ENCODE results near the gene PTGS1. TPM values are rescaled to one million over a fixed set of nuclear protein-coding genes. Genes with fewer than 3 reads are reported as not detected.

The PTGS1 gene
- total and polyA plus RNA-seq, 2 of the 13 experiments (the other 11 are each of a cell fraction or from before 2014, with no cell fraction given): 0.07 to 0.08 TPM

GRCh38 chr9:122348791-122349190 lies 22.0 kb upstream of the PTGS1 start:
- CTCF ChIA-PET (ENCODE audit: low intra/inter-chr PET ratio, low total read pairs): interaction anchor here (1.2 to 6.5 kb wide), 2 partner anchors 225 to 250 kb away, joined by 4 to 95 read pairs; no protein-coding TSS in a partner anchor
- H3K4me2 ChIP-seq (ENCODE audit: low read depth, low read length): peak overlapping the region; percentile 96
- H3K4me3 ChIP-seq (replicated peaks in 1 of 3; ENCODE audit: insufficient read depth in 1 of 3, low read depth in 2 of 3, low read length in 3 of 3): no peak overlapping the region
- DNase-seq (ENCODE audit: low spot score): peak; percentile 75
- H3K9me3 ChIP-seq (ENCODE audit: low read length): no peaks in the 10 kb centered on the region
- in situ Hi-C loops (cut with HindIII; ENCODE audit: extremely low pct_ligation_motif_present, low pct_unique_long_range_greater_than_20kb): loop anchor here (5.0 kb wide), 2 partner anchors 226 to 251 kb away; no protein-coding TSS in a partner anchor
- no peak overlapping the region for H2AFZ ChIP-seq (ENCODE audit: low read length)
- ATAC-seq: no peak
- no peak overlapping the region for H3K9ac ChIP-seq (ENCODE audit: insufficient read depth, low read depth, low read length)
- H3K27me3 ChIP-seq (ENCODE audit: control insufficient read depth in 1 of 2, insufficient read depth in 2 of 2, low read length in 2 of 2): peaks cover 0 to 5% of the 10 kb centered on the region in 2 experiments; a peak in 1 of 5 replicates
- H4K20me1 ChIP-seq (ENCODE audit: insufficient read depth, low read length): no peaks in the 10 kb centered on the region
- H3K27ac ChIP-seq (ENCODE audit: extremely low read length, insufficient read depth, low read length): no peak overlapping the region
- BruUV-seq (replicated peaks): no TSS peak
- FAIRE-seq: peak; percentile 82
- no peaks in the 10 kb centered on the region for H3K36me3 ChIP-seq (replicated peaks in 1 of 2; ENCODE audit: control insufficient read depth in 1 of 2, insufficient read depth in 2 of 2, low read length in 2 of 2)
- H3K4me1 ChIP-seq (ENCODE audit: insufficient read depth, low read length): peaks cover 28% of the 10 kb centered on the region
- intact Hi-C loops (cut with micrococcal nuclease; ENCODE audit: unreplicated experiment): loop anchor here (5.0 kb wide), 1 partner anchor 81 kb away; no protein-coding TSS in a partner anchor
- WGBS (ENCODE audit: low lambda C conversion rate): 0% methylated on average over 2 of the region's 2 CpGs
- POLR2A ChIA-PET: no interaction called here
- H3K79me2 ChIP-seq (ENCODE audit: insufficient read depth, low read length): no peaks in the 10 kb centered on the region
- TF ChIP-seq RAD21 (CRISPR knock-in tag; IDR thresholded peaks at IDR 0.05) (no peak), KLF16 (CRISPR knock-in tag; IDR thresholded peaks at IDR 0.05) (no peak), GATAD1 (CRISPR knock-in tag; IDR thresholded peaks at IDR 0.05) (no peak), ZSCAN30 (CRISPR knock-in tag; IDR thresholded peaks at IDR 0.05) (no peak), FOXP4 (CRISPR knock-in tag; IDR thresholded peaks at IDR 0.05) (peak; percentile 26), RNF2 (conservative IDR thresholded peaks at IDR 0.05; ENCODE audit: low read depth) (no peak), ZNF740 (CRISPR knock-in tag; IDR thresholded peaks at IDR 0.05) (no peak), ZKSCAN1 (IDR thresholded peaks at IDR 0.05; ENCODE audit: low read length) (peak; percentile 99), BRF2 (CRISPR knock-in tag; IDR thresholded peaks at IDR 0.05) (no peak), POGK (CRISPR knock-in tag; conservative IDR thresholded peaks at IDR 0.05) (no peak), UBTF (CRISPR knock-in tag; IDR thresholded peaks at IDR 0.05) (no peak), TAF15 (IDR thresholded peaks at IDR 0.05; ENCODE audit: low read depth, low read length, poor library complexity, severe bottlenecking) (no peak), IRF2 (CRISPR knock-in tag; IDR thresholded peaks at IDR 0.05) (no peak), THYN1 (CRISPR knock-in tag; IDR thresholded peaks at IDR 0.05; ENCODE audit: borderline replicate concordance, low read depth) (no peak), PHF5A (CRISPR knock-in tag; IDR thresholded peaks at IDR 0.05; ENCODE audit: low read depth, unreplicated experiment) (no peak)

Data from HepG2 (cell line).